Aorta (tissue), 5 donors: Measurements from ENCODE around the gene CMKLR1. TPM values are rescaled to one million over a fixed set of nuclear protein-coding genes. Genes with fewer than 3 reads are reported as not detected.

Experiments
- ATAC-seq: fragments of 200-7000 bp; cut with Tn5 transposase; one replicate; pipeline ENCODE4 v1.9.1; 2022; ENCODE audit warnings: moderate library complexity; ENCODE audit not compliant: low FRiP score
- DNase-seq, 2 donors: peaks; one replicate each; pipeline ENCODE4 v3.0.0-alpha.2; 2020
- H3K27ac ChIP-seq, 2 donors: one replicate each; pipeline ENCODE4 v1.5.1; 2013; ENCODE audit warnings: low read length in 2 of 2, mild to moderate bottlenecking in 2 of 2, moderate library complexity in 2 of 2, control low read depth in 1 of 2, inconsistent platforms in 1 of 2, low read depth in 1 of 2
- H3K27me3 ChIP-seq, 2 donors: one replicate each; pipeline ENCODE4 v1.6.1; 2013; ENCODE audit warnings: control low read depth in 1 of 2, low read length in 1 of 2, mild to moderate bottlenecking in 1 of 2, moderate library complexity in 1 of 2; ENCODE audit not compliant: insufficient read depth in 2 of 2, control insufficient read depth in 1 of 2
- H3K36me3 ChIP-seq, 2 donors: one replicate each; pipeline ENCODE4 v1.6.1; 2013; ENCODE audit warnings: control low read depth in 1 of 2, low read length in 1 of 2, mild to moderate bottlenecking in 1 of 2; ENCODE audit not compliant: insufficient read depth in 2 of 2, control insufficient read depth in 1 of 2
- H3K4me1 ChIP-seq, 2 donors: one replicate each; pipeline ENCODE4 v1.6.1; 2013; ENCODE audit warnings: low read length in 2 of 2, control low read depth in 1 of 2, mild to moderate bottlenecking in 1 of 2, moderate library complexity in 1 of 2; ENCODE audit not compliant: insufficient read depth in 2 of 2, control insufficient read depth in 1 of 2
- H3K4me3 ChIP-seq, 2 donors: one replicate each; pipeline ENCODE4 v1.5.1; 2013; ENCODE audit warnings: low read length in 2 of 2, control low read depth in 1 of 2, mild to moderate bottlenecking in 1 of 2
- H3K9me3 ChIP-seq: one replicate; pipeline ENCODE4 v1.6.1; 2013; ENCODE audit warnings: mild to moderate bottlenecking, low read length; ENCODE audit not compliant: control insufficient read depth
- WGBS, 2 donors: extraction: QIAGEN DNeasy Blood & Tissue Kit; methylation state at CpG; one replicate each; pipeline ENCODE4 v1.1.7; 2013; 5-methylcytosine and 5-hydroxymethylcytosine counted together
- intact Hi-C, 2 donors: fragments of 100-400 bp; cut with DNase I; formaldehyde crosslinking; loops; one replicate each; pipeline versions ENCODE4 v1.14.2 to v1.15.0; 2022
- polyA plus RNA-seq, 2 donors: library from polyadenylated mRNA; stranded (reverse); fragments of 200-250 nt; gene quantifications; one replicate each; pipeline ENCODE4 v1.2.3, GENCODE V29; 2013
- total RNA-seq, 2 donors: library from RNA; stranded (reverse); fragmentation: NEBNext Ultra II Directional; extraction: Animal tissue kit (Norgen Biotek cat#: 25700); gene quantifications; one replicate each; pipeline ENCODE4 v1.2.1, GENCODE V29; 2021
- donor health status: healthy with polysubstance abuse.
- donor health status: Bipolar disorder and iron deficiency.
- donor health status: DM: no; HTN: no; CAD: no.
- donor health status: DM: no; HTN: no; CAD: no.
- donor health status: DM: yes; HTN: yes; CAD: no.

Gene CMKLR1
- total and polyA plus RNA-seq, 4 donors: 9.1 to 55.4 (median 26.8) TPM

GRCh38 chr12:108309674-108310312 lies 29.3 kb downstream of the CMKLR1 start:
- Histone ChIP-seq H3K27ac (peak overlapping the region in 1 of 2 donors; percentile 73), H3K27me3 (no peaks in the 10 kb centered on the region), H3K36me3 (no peaks in the 10 kb centered on the region), H3K4me1 (peaks cover 7 to 8% of the 10 kb centered on the region in 2 donors), H3K9me3 (no peaks in the 10 kb centered on the region), H3K4me3 (no peak overlapping the region)
- intact Hi-C loops: loop anchor here (5.0 to 10.0 kb wide), 3 partner anchors 33 to 195 kb away; partner anchors contain the start of gene WSCD2 (in 1 of the 2)
- WGBS, 2 donors: 69 to 80% methylated on average over 2 of the region's 2 CpGs
- no peak for DNase-seq
- ATAC-seq: no peak

- ATAC-seq (no peak), DNase-seq (no peak)
- H3K9me3 ChIP-seq: no peaks in the 10 kb centered on the region
- no peak overlapping the region for H3K4me3 ChIP-seq
- H3K27me3 ChIP-seq: no peaks in the 10 kb centered on the region
- H3K4me1 ChIP-seq: peaks cover 7 to 10% of the 10 kb centered on the region in 2 donors
- H3K36me3 ChIP-seq: no peaks in the 10 kb centered on the region
- H3K27ac ChIP-seq: peak overlapping the region in 1 of 2 donors; percentile 2
- intact Hi-C loops: loop anchor here (5.0 to 10.0 kb wide), 3 partner anchors 34 to 194 kb away; partner anchors contain the start of gene WSCD2 (in 1 of the 2)
- 79 to 82% methylated on average over 10 of the region's 10 CpGs for WGBS, 2 donors
Measured at GRCh38 chr12:108308395-108309085, 30.6 kb downstream of the CMKLR1 start.

GRCh38 chr12:108307006-108307405 lies 32.1 kb downstream of the CMKLR1 start:
- Histone ChIP-seq H3K27ac (peak overlapping the region in 1 of 2 donors; percentile 99), H3K4me3 (no peak overlapping the region), H3K9me3 (no peaks in the 10 kb centered on the region), H3K4me1 (peaks cover 2 to 11% of the 10 kb centered on the region in 2 donors), H3K36me3 (no peaks in the 10 kb centered on the region), H3K27me3 (no peaks in the 10 kb centered on the region)
- ATAC-seq: no peak
- intact Hi-C loops: loop anchor here (5.0 to 10.0 kb wide), 3 partner anchors 35 to 192 kb away; partner anchors contain the start of gene WSCD2 (in 1 of the 2)
- 64 to 73% methylated on average over 7 of the region's 7 CpGs for WGBS, 2 donors
- DNase-seq: no peak

GRCh38 chr12:108306506-108306905 lies 32.6 kb downstream of the CMKLR1 start:
- no peak for DNase-seq
- Histone ChIP-seq H3K27ac (peak overlapping the region in 1 of 2 donors; percentile 99), H3K4me1 (peaks cover 2 to 11% of the 10 kb centered on the region in 2 donors), H3K27me3 (no peaks in the 10 kb centered on the region), H3K4me3 (no peak overlapping the region), H3K9me3 (no peaks in the 10 kb centered on the region), H3K36me3 (no peaks in the 10 kb centered on the region)
- no peak for ATAC-seq
- intact Hi-C loops: loop anchor here (5.0 to 10.0 kb wide), 3 partner anchors 36 to 192 kb away; partner anchors contain the start of gene WSCD2 (in 1 of the 2)
- WGBS, 2 donors: 78 to 85% methylated on average over 3 of the region's 3 CpGs

- peaks cover 2 to 11% of the 10 kb centered on the region in 2 donors for H3K4me1 ChIP-seq
- no peaks in the 10 kb centered on the region for H3K27me3 ChIP-seq
- intact Hi-C loops: loop anchor here (2.0 to 10.0 kb wide), 4 partner anchors 35 to 191 kb away; partner anchors contain the start of gene WSCD2 (in 1 of the 2)
- peak overlapping the region in 1 of 2 donors; percentile 22 for H3K4me3 ChIP-seq
- H3K9me3 ChIP-seq: no peaks in the 10 kb centered on the region
- WGBS, 2 donors: 5% methylated on average over 10 of the region's 10 CpGs
- DNase-seq (no peak), ATAC-seq (peak; percentile 31)
- no peaks in the 10 kb centered on the region for H3K36me3 ChIP-seq
- H3K27ac ChIP-seq: peak overlapping the region; percentile 88 to 99
Measured at GRCh38 chr12:108305991-108306501, 33.1 kb downstream of the CMKLR1 start.

- H3K36me3 ChIP-seq: no peaks in the 10 kb centered on the region
- no peaks in the 10 kb centered on the region for H3K27me3 ChIP-seq
- intact Hi-C loops: loop anchor here (2.0 to 10.0 kb wide), 4 partner anchors 35 to 191 kb away; partner anchors contain the start of gene WSCD2 (in 1 of the 2)
- ATAC-seq (peak; percentile 82), DNase-seq (peak; percentile 95 to 97)
- 0 to 3% methylated on average over 9 of the region's 9 CpGs for whole genome bisulfite sequencing, 2 donors
- no peaks in the 10 kb centered on the region for H3K9me3 ChIP-seq
- H3K4me1 ChIP-seq: peaks cover 2 to 11% of the 10 kb centered on the region in 2 donors
- peak overlapping the region in 1 of 2 donors; percentile 22 for H3K4me3 ChIP-seq
- H3K27ac ChIP-seq: peak overlapping the region; percentile 88 to 99
Measured at GRCh38 chr12:108305520-108305919, 33.6 kb downstream of the CMKLR1 start.

GRCh38 chr12:108304633-108305032 lies 34.5 kb downstream of the CMKLR1 start:
- WGBS, 2 donors: 9 to 15% methylated on average over 7 of the region's 7 CpGs
- H3K27me3 ChIP-seq: no peaks in the 10 kb centered on the region
- no peaks in the 10 kb centered on the region for H3K9me3 ChIP-seq
- ATAC-seq (no peak), DNase-seq (no peak)
- no peaks in the 10 kb centered on the region for H3K36me3 ChIP-seq
- H3K4me3 ChIP-seq: no peak overlapping the region
- H3K27ac ChIP-seq: peak overlapping the region; percentile 49 to 99
- intact Hi-C loops: loop anchor here (2.0 to 10.0 kb wide), 5 partner anchors 36 to 208 kb away; partner anchors contain the start of gene WSCD2 (in 1 of the 2)
- peaks cover 2 to 11% of the 10 kb centered on the region in 2 donors for H3K4me1 ChIP-seq

GRCh38 chr12:108303703-108304102 lies 35.4 kb downstream of the CMKLR1 start:
- intact Hi-C loops: loop anchor here (2.0 to 10.0 kb wide), 4 partner anchors 37 to 209 kb away; partner anchors contain the start of gene WSCD2 (in 1 of the 2)
- ATAC-seq (no peak), DNase-seq (no peak)
- no peak overlapping the region for H3K4me3 ChIP-seq
- H3K27ac ChIP-seq: peak overlapping the region in 1 of 2 donors; percentile 99
- WGBS, 2 donors: 74 to 78% methylated on average over 8 of the region's 8 CpGs
- H3K27me3 ChIP-seq: no peaks in the 10 kb centered on the region
- H3K9me3 ChIP-seq: no peaks in the 10 kb centered on the region
- H3K36me3 ChIP-seq: no peaks in the 10 kb centered on the region
- H3K4me1 ChIP-seq: peaks cover 2 to 11% of the 10 kb centered on the region in 2 donors
